D341Med (cell line): ENCODE results near the gene PAAF1.
"Not testable (repeated sequence)": the region's sequence is repeated elsewhere in the genome, so short reads cannot be mapped to it uniquely, and the experiment has no call there.

Source experiments
- DNase-seq: peaks from one replicate; pipeline ENCODE4 v3.0.0; 2012; ENCODE audit warnings: low spot score

Gene PAAF1, protein sequence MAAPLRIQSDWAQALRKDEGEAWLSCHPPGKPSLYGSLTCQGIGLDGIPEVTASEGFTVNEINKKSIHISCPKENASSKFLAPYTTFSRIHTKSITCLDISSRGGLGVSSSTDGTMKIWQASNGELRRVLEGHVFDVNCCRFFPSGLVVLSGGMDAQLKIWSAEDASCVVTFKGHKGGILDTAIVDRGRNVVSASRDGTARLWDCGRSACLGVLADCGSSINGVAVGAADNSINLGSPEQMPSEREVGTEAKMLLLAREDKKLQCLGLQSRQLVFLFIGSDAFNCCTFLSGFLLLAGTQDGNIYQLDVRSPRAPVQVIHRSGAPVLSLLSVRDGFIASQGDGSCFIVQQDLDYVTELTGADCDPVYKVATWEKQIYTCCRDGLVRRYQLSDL

DNA sequence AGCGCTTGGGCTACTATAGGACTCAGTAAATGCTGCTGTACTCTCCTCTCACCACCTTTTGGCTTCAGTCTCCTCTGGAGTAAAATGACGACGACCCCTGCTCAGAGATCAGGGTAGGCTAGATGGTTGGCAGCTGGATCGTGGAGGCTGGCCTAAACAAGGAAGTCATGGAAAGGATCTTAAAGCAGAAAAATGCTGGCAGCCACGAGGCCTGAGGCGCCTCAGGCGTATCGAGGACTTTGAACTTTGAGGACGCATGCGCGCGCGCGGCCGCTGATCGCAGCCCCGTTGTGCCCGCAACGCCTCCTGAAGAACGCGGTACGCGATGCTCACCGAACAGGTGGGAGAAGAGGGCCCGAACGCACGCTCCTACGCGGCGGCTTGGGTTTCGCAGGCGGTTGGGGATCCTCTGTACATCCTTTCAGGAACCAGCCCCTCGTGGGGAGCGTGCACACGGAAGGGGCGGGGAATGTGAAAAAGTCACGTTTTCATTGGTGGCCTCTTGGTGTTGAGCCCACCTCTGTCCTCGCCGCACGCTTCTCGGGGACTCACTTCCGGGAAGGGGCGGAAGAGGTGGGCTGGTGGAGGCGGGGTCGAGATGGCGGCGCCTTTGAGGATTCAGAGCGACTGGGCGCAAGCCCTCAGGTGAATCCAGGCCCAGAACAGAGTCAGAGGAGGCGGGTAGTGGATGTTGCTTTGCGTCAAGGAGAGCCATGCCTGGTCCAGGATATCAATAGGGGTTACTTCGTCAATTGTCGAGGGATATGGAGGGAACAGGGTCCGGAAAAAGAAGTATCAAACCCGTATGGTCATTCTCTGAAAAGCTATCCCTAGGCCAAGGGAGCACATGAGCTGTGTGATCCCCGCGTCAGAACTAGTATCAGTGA is at the start of gene PAAF1, which contains the start of gene COA4:
Gene PAAF1, plus strand, starts transcription at position 576 of the 887 bp plus-strand sequence. Its CDS starts 23 bp downstream, at position 599.
Gene COA4, minus strand, starts transcription at position 423 of the 887 bp plus-strand sequence. CDS start 3,468 bp downstream, outside the sequence.
- DNase-seq, result peak; percentile 96

DNA sequence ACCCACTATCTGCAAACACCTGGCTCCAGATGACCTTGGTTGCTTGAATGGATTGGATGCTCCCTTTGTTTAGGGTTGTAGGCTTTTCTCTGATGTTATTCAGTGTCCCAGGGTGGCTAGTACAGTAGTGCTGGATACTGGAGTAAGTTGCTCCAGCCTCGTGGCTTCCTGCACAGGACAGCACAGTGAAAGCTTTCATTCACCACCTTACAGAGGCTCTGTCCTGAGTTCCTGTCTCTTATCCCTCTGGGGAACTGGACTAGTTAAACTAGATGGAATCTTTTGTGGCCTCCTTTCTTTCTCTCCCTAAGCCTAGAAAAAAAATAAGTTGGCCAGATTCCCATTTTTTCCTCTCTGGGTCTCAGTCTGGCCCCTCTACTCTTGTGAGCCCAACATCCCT is 46.5 kb upstream of the PAAF1 start:
- no peak for DNase-seq

GRCh38 chr11:73833067-73833466 is 43.7 kb upstream of the PAAF1 start:
- no peak for DNase-seq

- no peak for DNase-seq
Observed at GRCh38 chr11:73838443-73839122, 38.2 kb upstream of the PAAF1 start.

DNA sequence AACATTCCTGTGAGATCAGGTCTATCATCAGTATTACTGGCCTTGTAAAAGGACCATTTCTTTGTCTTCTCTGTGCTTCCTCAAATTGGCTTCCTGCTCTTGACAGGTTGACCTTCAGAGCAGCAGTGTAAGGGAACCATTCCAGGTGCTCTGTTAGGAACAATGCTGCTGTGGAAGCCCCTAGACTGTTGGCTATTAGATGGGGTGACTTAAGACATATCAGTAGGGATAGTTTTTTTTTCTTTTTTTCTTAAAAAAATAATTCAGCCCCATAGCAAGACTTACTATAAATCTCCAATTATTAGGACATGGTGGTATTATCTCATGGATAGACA is 37.7 kb upstream of the PAAF1 start:
- no peak for DNase-seq

- no peak for DNase-seq
Observed at GRCh38 chr11:73851046-73851764, 25.6 kb upstream of the PAAF1 start.

DNA sequence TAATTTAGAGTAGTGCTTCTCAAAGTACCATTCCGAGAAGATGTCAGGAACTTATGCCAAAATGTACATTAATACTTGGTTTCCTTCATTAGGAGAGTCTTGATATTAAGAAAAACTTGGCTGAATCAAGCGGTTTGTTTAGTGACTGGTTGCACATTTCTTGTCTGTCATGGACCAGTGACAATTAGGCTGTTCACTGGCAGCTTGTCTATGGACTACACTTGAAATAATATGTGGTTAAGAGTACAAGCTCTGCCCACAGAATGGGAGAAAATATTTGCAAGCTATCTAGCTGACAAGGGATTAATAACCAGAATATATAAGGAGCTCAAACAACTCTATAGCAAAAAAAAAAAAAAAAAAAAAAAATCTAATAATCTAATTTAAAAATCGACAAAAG is 24.8 kb upstream of the PAAF1 start:
- no peak for DNase-seq

GRCh38 chr11:73854680-73855079 is 22.1 kb upstream of the PAAF1 start:
- no peak for DNase-seq

DNA sequence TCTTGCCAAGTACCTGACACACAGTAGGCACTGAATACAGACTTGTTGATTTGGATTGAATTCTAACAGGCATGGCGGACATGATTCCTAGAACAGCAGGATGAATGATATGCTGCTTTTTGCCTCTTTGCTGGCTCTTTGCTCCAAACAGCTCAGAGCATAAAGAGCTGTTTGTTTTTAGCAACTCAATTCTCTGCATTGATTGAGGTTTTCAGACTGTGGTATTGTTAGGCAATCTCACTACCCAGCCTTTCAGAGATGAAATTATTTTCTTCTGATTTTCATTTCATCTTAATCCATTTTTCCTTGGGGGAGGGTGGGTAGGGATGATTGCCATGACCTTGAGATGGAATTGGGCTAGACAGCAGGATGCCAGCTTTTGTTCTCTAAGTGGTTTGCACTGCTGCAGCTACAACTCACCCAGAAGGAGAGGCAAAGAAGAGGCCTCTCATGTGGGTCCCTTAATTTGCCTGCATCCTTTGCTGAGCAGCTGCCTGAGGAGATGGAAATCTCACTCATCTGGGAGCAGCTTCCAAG is 20.7 kb upstream of the PAAF1 start:
- no peak for DNase-seq

GRCh38 chr11:73859671-73860070 is 17.1 kb upstream of the PAAF1 start:
- DNase-seq, result no peak

DNA sequence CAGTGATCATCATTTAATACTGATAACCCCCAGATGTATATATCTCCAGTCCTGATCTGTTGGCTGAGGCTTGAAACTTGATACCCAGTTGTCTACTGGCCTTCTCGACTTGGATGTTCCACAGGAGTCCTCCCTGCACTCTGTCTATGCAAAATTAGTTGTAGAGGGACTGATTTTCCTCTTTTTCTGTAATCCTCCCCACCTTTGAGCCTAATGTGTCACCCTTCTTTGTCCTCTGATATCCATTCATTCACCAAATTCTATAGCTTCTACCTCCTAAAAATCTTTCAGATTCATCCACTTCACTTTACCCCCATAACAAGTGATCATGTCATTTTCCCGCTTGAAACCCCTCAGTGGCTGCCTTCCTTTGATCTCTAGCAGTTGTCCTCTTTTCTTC is 16.6 kb upstream of the PAAF1 start:
- no peak for DNase-seq

GRCh38 chr11:73862986-73863385 is 13.8 kb upstream of the PAAF1 start:
- no peak for DNase-seq

DNA sequence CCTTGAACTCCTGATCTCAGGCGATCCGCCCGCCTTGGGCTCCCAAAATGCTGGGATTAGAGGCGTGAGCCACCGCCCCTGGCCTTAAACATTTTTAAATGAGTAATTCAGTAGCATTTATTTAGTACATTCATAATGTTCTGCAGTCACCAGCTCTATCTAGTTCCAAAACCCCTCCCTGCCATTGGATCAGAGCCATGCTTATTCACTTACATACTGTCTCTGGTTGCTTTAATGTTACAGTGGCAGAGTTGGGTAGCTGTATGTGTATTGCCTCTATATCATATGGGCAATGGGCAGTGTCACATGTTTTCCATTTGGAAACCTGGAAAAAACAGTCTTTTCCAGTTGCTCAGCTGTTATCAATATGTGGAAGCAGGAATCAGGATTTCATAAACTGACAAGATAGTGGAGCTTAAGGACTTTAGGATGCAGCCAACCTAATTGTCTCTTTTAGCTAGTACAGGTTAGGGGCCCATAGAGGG is 10.7 kb upstream of the PAAF1 start:
- DNase-seq, result no peak

DNA sequence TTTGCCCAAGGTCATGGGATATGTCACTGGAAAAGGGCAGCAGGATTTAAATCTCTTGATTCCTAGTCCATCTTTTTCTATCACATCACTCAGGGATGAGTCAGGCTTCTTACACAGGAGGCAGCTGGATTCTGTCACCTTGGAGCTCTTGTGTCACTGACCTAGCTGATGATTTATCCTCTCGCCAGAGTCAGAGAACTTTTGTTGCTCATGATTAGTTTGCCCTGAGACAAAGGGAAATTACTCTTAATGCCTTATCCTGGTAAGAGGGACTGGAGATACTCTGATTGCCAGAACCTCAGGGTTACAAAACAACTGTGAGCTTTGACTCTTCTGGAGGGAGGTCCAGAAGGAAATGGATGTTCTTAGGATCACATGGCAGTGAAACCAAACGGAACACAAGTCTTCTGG is 10.2 kb upstream of the PAAF1 start:
- DNase-seq, result no peak

DNA sequence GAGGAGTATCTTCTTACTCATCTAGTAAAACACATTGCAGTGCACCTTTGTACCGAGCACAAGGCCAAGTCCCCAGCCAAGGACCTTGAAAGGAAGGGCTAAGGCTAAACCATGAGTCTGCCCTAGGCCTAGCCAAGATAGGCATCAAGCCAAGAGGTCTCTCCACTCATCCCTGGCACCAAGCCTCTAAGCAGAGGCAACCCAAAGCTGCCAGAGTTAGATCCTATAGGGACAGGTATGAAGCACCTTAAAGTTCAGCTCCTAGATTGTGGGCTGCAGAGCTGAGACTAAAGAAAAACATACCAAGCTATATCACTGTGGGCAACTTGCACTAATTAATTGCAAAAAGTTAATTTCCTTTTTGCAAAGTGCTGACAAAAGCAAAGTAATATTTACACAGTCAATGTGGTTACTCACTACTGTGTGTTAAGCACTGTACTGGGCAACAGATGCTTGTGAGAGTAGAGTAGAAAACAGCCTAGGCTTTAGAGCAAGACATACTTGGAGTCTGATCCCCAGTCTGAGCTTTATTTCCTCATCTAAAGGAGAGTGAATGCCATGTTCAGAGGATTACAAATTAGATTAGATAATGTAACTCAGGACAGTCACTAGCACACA is 7.4 kb upstream of the PAAF1 start:
- no peak for DNase-seq

DNA sequence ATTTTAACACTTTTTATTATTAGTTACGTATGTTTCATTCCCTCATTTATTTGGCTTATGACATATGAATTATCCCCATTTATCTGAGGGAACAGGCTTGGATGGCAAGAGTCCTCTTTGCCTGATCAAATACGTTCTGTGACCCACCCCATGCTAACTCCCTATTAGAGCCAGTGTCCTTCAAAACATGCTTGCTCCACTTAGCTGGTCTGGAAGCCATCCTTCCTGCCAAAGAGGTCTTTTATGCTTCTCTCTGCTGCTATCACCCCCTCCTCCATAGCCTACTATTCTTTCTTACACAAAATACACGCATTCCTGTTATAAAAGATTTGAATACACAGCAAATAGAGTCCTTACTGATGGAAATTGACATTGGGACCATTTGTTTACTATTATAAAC is 6.5 kb upstream of the PAAF1 start:
- DNase-seq, result no peak

DNA sequence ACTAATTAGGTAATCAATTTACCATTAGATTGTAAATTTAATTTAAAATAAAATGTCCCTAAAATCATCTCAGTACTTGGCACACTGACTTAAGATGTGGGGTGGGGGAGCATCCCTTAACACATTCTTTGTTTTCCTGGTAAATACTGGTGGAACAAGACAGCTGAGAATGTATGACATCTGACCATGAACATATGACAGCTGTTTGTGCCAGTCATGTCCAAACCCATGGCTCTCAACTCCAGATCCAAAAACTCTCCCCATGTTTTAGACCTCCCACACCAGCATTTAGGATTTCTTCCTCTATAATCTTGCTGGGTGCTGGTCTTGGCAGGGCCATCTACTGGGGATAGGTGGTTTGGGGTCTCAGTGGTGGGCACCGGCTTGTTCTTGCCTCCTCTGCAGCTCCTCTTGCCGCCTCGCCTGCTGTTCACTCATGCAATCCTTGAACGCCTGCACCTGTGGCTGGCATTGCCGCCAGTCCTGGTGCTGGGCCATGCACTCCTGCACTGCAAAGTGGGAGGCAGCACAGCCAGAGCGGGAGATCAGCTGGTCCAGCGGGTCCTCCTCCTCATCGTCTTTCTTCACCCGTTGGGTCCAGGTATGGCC is 3.9 kb upstream of the PAAF1 start:
- DNase-seq, result no peak

DNA sequence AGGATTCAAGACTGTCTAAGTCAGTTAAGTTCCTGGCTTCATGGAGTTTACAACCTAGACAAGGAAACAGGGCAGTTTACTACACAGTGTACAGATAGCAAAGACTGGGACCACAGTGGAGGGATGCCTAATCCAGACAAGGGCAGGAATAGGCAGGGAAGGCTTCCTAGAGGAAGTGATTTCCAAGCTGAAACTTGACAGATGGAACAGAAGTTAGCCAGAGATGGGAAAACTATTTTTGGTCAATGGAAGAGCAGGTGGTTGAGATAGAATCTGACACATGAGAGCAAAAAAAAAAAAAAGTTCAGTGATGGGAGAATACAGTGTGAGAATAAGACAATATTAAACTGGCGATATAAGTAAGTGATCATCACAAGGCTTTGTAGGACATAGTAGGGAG is 1.4 kb upstream of the PAAF1 start:
- DNase-seq, result no peak

DNA sequence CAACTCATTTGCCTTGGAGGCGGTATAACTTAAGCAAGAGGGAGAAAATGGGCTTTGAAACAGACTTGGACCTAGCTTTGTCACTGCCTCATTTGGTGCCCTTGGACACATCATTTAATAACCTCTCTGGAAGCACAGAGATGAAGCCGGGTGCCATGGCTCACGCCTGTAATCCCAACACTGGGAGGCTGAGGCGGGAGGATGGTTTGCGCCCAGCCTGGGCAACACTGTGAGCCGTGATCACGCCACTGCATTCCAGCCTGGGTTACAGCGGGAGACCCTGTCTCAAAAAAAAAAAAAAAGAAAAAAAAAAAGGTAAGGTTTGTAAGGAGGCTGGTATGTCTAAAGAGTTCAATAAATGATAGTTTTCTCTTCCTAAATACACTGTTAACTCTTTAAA is 959 bp upstream of the PAAF1 start:
- no peak for DNase-seq

DNA sequence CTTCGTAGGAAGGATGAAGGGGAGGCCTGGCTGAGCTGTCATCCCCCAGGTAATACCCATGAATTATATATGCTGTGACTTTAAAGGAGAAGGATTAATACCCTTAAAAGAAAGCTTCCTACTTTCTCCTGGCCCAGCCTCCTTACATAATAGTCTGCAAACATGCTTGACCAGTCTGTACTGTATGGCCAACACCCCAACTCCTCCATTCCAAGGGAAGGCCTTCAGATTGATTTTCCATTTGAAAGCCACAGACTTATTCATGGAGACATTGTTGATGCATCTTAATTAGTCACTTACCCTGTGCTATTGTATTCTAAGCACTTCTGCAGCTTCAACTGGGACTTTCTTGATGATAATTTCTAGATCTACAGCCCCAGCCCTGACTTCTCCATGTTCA is 2.0 kb downstream of the PAAF1 start:
- DNase-seq, result no peak

DNA sequence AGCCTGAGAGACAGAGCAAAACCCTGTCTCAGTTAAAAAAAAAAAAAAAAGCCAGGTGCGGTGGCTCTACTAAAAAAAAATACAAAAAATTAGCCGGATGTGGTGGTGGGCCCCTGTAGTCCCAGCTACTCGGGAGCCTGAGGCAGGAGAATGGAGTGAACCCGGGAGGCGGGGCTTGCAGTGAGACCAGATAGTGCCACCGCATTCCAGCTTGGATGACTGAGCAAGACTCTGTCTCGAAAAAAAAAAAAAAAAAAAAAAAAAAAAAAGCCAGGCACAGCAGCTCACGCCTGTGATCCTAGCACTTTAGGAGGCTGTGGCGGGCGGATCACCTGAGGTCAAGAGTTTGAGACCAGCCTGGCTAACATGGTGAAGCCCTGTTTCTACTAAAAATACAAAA is 3.6 kb downstream of the PAAF1 start:
- not testable (repeated sequence) for DNase-seq
